Adipose tissue (tissue), 3 donors: ENCODE results near the gene CALM1. TPM values are rescaled to one million over a fixed set of nuclear protein-coding genes. Genes with fewer than 3 reads are reported as not detected.

Source experiments
- H3K27ac ChIP-seq: one replicate; pipeline ENCODE4 v1.5.1; 2013; ENCODE audit warnings: low read depth, low read length
- WGBS, 3 donors: extraction: QIAGEN DNeasy Blood & Tissue Kit; methylation state at CpG; one replicate each; pipeline ENCODE4 v1.1.7; 2013; 5-methylcytosine and 5-hydroxymethylcytosine counted together
- polyA plus RNA-seq, 3 donors: library from polyadenylated mRNA; stranded (reverse); fragments of 200-250 nt; gene quantifications; one replicate each; pipeline ENCODE4 v1.2.3, GENCODE V29; 2013
- donor health status: healthy with polysubstance abuse.
- donor health status: Bipolar disorder and iron deficiency.
- donor health status: healthy.

CALM1 gene
- polyA plus RNA-seq, 3 donors = 170 to 442 (median 252) TPM

DNA sequence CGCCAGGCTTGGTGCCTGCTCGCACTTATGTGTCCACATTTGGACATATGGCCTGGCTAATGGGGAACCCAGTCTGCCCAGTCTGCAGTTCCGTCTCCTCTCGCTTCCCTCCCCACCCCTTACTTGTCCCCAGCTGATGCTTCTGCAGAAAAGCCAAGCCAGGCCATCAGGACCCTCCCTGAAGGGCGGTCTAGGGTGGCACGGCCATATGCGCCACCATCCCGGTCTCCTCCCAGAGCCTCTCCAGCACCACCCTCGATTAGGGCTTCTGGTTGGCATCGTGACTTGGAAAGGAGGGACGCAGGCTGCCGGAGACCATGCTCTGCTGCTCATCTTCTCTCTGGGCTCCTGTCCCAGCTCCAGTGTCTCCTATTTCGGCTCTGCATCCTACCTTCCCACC is 54.6 kb downstream of the CALM1 start:
- WGBS, 3 donors = 91 to 95% (median 95%) methylated on average over 13 of the region's 13 CpGs
- H3K27ac ChIP-seq = no peak overlapping the region

GRCh38 chr14:90451961-90452360 is 55.1 kb downstream of the CALM1 start:
- 60 to 77% (median 76%) methylated on average over 4 of the region's 4 CpGs for WGBS, 3 donors
- H3K27ac ChIP-seq = no peak overlapping the region

GRCh38 chr14:90452366-90452765 is 55.5 kb downstream of the CALM1 start:
- no peak overlapping the region for H3K27ac ChIP-seq
- WGBS, 3 donors = 73 to 88% (median 75%) methylated on average over 6 of the region's 6 CpGs

GRCh38 chr14:90453401-90453951 is 56.6 kb downstream of the CALM1 start:
- H3K27ac ChIP-seq = no peak overlapping the region
- WGBS, 3 donors = 53 to 71% (median 67%) methylated on average over 18 of the region's 18 CpGs

- WGBS, 3 donors = 41 to 69% (median 50%) methylated on average over 30 of the region's 30 CpGs
- H3K27ac ChIP-seq = no peak overlapping the region
Observed at GRCh38 chr14:90454041-90455000, 57.5 kb downstream of the CALM1 start.

DNA sequence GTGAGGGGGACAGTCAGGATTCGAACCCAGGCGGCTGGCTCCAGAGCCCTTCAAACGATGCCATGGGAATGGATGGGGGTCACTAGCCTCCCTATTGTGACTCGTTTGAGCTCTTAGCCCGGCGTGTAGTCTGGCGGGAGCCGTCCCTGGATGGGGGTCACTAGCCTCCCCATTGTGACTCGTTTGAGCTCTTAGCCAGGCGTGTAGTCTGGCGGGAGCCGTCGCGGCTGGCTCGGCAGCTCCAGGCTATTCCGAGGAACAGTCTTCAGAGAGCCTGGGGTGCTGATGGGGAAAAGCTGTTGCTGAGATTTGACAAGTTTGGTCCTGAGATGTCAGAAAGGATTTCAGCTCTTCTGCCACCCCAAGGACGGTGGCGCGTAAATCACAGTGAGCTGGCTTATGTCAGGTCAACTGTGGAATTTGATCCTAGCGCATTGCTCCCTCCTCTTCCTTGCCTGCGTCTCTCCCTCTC is 58.3 kb downstream of the CALM1 start:
- no peak overlapping the region for H3K27ac ChIP-seq
- 67 to 83% (median 67%) methylated on average over 21 of the region's 21 CpGs for WGBS, 3 donors

GRCh38 chr14:90456551-90456950 is 59.7 kb downstream of the CALM1 start:
- no peak overlapping the region for H3K27ac ChIP-seq
- WGBS, 3 donors = 41 to 70% (median 65%) methylated on average over 6 of the region's 6 CpGs

GRCh38 chr14:90457186-90457585 is 60.4 kb downstream of the CALM1 start:
- WGBS, 3 donors = 66 to 91% (median 78%) methylated on average over 4 of the region's 4 CpGs
- no peak overlapping the region for H3K27ac ChIP-seq

Other genes with a start within 250 kb of the CALM1 start
- gene PSMC1, start 140.5 kb upstream of the CALM1 start, polyA plus RNA-seq = 100 to 1,000 TPM in 2 of 3 donors, 10 to 100 TPM in 1; 78.7 to 145 (median 119) TPM
- gene NRDE2, start 65.1 kb upstream of the CALM1 start, polyA plus RNA-seq = 1 to 10 TPM; 3.5 to 5.9 (median 5.6) TPM